RPMI8226 (cell line): ENCODE data around the gene LYPD6.
A peak's percentile ranks its signal among the peaks of the same experiment; 100 is the strongest.
"Not testable (repeated sequence)": the region's sequence is repeated elsewhere in the genome, so short reads cannot be mapped to it uniquely, and the experiment has no call there.

ENCODE experiments used
- DNase-seq: peaks from one replicate; pipeline ENCODE4 v3.0.0-alpha.2; 2015

Gene LYPD6

DNA sequence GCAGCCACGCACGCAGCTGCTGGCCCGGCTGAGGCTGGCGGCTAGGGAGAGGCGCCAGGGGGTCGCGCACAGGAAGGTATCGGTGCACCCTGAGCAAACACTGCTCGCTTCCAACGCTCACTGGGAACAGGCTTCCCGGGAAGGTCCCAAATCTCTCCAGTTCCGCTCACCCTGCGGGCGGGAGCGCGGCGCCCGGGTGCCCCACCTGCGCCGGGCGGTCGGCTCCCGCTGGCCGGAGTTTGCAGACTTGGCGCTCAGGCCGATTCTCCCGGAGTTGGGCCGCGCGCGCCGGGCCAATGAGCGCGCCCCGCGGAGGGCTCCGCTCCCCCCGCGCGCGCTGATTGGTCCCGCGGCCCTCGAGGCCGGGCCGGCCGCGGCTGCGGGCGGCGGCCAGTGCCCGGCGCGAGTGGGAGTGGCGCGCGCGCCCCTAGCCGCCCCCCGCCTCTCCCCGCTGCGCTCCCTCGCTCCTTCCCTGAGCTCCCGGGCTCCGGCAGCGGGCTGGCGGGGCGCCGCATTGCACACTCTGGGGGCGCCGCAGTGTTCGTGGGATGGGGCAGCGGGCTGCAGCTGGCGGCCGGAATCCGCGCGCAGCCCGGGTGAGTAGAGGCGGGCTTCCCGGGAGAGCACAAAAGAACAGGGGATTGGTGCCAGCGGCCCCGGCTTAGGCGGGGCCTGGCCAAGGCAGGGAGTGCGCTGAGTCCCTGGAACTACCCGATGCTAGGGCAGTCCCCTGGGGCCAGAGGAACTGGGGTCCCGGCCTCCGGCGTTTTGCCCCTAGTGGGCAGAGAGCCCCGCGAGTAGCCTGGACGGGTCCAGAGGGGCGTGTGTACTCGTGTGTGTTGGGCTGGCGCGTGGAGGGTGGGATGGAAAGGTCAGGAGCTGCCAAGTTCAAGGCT is at the start of gene LYPD6:
LYPD6 (plus strand) TSS at position 461 of the 896 bp plus-strand sequence. CDS start 107,122 bp downstream, outside the sequence.
- DNase-seq: peak; percentile 20

- no peak for DNase-seq
Observed at GRCh38 chr2:149281441-149281840, 48.9 kb upstream of the LYPD6 start.

- no peak for DNase-seq
Observed at GRCh38 chr2:149290662-149291061, 39.7 kb upstream of the LYPD6 start.

DNA sequence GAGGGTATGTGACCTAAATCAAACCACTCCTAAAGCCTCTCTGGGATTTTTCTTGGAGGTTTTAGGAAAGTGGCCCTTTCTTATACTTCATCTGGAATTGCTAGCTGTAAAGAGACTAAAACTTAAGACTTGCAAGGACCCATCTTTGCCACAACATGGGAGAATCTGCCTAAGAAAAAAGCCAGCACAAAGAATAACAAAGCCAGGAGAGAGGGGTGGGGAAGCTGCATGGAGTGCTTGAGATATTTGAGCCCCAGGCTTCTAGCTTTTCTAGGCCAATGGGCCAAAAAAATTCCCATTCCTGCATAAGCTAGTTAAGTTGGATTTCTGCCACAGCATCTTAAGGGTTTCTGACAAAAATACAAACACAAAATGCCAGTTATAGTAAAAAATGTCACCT is 38.5 kb upstream of the LYPD6 start:
- DNase-seq: no peak

DNA sequence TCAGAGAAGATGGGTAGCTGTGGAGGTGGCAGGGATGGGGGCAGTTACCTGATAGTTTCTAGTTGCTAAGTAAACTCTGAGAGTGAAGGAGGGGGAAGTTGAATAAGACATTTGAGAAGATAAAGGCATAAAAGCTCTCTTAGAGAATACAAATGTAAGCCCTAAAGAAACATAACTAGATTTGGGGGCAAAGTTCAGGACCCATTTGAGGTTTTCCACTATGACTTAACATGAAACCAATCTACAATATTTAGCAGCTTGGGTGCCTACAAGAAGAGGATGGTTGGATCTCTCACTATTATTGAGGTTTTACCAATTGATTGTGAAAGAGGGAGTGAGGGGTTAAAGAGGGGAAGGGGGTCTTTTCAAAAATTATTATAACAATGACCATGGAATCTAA is 34.4 kb upstream of the LYPD6 start:
- DNase-seq: no peak

DNA sequence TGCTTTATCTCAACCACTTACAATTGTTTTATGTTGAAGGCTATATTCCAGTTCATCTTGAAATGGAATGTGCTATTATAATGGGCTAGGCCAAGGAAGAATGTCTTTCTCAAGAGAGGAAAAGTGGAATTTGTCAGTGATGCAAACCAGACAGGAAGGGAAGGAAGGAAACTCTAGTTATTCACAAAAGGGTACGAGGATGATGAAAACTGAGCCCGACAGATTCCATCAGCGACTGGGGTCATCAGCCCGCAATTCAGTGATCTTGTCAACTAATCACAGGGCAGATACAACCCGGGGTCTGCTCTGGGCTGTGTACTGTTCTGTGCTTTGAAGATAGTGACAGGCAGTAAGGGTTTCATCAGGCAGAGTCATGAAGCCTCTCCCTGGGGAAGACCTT is 23.4 kb upstream of the LYPD6 start:
- no peak for DNase-seq

GRCh38 chr2:149310349-149310748 is 20.0 kb upstream of the LYPD6 start:
- DNase-seq: no peak

DNA sequence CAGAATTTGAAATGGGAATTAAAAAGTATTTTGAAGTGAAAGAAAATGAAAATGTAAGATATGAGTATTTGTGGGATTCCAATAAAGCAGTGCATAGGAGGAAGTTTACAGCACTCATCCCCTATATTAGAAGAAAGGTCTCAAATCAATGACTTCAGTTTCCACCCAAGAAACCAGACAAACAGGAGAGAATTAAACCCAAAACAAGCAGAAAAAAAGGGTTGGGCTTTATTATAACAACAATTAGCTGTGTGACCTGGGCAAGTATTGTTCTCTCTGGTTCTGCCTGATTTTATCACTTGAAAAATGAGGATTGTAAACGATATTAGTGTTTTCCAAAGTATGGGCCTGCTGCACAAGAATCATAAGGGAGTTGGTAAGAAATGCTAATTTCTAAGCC is 18.3 kb upstream of the LYPD6 start:
- DNase-seq: no peak

- DNase-seq: peak; percentile 29
Observed at GRCh38 chr2:149313512-149313972, 16.8 kb upstream of the LYPD6 start.

GRCh38 chr2:149314687-149315086 is 15.7 kb upstream of the LYPD6 start:
- DNase-seq: no peak

GRCh38 chr2:149315461-149315860 is 14.9 kb upstream of the LYPD6 start:
- DNase-seq: no peak

- DNase-seq: not testable (repeated sequence)
Observed at GRCh38 chr2:149318566-149318965, 11.8 kb upstream of the LYPD6 start.

DNA sequence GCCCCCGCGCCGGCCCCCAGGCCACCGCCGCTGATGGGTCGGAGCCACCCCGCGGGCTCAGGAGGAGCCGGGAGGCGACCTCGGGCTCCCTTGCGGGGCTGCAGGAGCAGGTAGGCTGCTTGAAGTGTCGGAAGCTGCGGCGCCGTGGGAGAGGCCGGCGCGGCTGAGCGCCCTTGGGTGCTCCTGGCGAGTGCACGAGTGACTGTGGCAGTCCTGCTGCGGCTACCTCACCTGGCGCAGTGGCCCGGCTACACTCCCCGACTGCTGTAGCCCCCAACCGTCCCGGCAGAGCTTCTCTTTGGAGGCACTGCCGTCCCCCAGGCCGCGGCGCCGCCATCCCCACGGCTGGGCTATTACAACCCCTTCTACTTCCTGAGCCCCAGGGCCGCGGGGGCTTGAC is 10.0 kb upstream of the LYPD6 start:
- no peak for DNase-seq

DNA sequence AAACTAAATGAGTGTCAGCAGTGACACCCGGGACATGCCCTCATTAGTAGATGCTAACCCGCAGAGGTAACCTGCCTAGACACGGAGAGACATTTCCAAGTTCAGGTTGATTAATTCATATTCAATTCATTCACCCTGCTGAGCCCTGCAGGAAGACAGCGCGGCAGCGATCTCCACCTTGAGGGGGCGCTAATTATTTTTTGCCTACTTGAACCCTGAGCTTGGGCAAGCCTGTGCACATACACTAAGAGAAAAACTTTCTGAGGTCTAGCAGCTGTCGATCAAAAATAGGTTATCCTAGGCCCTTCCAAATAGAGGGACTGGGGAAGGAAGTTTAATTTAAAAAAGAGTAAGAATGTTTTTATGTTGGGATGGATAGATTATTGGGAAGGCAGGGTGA is 1.3 kb upstream of the LYPD6 start:
- no peak for DNase-seq

DNA sequence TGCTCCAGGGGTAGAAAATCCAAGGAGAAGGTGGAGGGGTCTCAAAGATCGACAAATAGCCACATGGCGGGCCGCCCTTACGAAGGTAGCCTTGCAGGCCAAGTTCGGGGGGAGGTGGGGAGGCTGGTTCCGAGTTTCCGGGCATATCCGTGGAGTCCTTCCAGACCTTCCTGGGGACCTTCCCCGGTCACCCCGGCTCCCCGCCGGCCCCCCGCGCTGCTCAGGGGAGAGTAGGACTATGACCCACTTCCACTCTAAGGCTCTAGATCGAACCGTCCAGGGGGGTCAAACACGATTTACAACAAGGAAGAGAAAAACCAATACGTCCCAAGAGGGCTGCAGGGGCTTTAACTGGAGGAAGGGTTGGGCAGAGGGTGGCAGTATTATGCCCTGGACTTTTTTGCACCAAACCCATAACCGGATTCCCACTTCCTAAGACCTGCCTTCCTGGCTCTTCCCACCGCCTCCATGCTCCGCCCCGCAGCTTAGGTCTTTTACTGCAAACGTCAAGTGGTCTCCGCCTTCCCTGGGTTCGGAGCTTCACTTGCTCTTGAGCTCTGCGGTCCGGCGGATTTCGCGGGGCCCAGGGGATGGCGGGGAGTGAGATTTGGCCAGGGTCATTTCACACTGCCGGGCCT is 779 bp upstream of the LYPD6 start:
- DNase-seq: no peak

GRCh38 chr2:149331023-149331400 is 625 bp downstream of the LYPD6 start:
- no peak for DNase-seq

DNA sequence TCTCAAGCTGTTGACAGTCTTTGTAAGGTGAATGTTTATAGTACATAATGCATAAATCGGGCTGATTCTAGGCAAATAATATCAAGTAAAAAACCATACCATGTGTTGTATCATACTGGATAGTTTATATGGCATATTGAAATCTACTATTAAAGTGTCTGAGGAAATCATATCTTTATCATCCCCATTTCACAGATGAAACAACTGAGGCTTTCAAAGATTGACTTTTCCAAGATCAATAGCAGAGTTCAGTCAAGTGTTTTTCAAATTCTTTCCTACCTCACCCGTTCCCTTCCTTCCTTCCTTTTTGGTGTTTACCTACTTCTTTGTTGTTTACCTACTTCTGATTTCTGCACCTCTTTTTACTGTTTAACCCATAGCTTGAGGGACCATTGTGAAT is 2.0 kb downstream of the LYPD6 start:
- no peak for DNase-seq

DNA sequence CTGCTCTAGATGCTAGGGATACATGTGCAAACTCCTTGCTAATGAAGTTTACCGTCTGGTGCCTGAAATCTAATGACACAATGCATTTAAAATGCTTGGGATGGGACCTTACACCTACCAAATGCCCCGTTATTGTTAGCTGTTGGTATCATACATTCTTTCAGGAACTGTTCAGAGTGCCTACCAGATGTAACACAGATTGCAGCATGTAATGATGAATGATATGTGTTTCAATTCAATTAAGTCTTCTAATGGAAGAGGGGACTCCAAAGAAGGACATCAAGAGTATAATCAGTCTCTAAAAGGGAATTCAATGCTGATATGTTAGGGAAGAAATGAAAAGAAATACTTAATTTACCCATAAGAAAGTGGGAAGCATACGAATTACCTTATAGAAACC is 3.2 kb downstream of the LYPD6 start:
- DNase-seq: no peak

DNA sequence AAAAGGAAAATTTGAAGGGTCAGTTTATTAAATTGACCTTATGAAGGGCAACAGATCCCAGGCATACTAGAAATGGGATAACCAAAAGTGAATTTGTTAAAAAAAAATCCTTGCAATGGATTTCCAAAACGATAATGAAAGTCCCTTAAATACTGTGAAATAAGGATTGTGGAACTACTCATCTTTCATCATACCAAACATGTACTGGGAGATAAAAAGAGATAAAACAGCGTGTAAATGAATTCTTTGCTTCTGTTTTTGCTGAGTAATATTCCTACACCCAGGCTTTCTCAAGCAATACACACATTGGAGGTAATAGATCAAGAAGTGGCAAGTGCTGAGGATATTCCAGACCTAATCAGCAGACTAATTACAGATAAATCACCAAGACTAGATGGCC is 3.8 kb downstream of the LYPD6 start:
- DNase-seq: no peak

DNA sequence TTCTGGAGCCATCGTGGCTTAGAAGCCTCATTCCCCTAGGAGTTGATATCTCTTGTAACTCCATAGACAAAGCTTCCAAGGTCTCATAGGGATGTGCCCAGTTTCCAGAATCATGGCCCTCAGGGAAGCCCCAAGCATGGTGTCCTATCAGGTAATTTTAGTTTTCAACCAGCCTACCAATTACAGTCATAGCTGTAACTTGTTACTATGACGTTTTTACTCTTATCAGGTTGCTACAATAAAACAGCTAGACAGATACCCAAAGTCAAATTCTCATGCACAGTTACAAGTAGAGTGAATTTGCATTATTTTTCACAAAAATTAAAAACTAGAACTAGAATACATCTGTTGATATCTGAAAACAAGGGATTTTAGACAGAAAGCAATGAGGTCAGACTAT is 8.9 kb downstream of the LYPD6 start:
- no peak for DNase-seq

DNA sequence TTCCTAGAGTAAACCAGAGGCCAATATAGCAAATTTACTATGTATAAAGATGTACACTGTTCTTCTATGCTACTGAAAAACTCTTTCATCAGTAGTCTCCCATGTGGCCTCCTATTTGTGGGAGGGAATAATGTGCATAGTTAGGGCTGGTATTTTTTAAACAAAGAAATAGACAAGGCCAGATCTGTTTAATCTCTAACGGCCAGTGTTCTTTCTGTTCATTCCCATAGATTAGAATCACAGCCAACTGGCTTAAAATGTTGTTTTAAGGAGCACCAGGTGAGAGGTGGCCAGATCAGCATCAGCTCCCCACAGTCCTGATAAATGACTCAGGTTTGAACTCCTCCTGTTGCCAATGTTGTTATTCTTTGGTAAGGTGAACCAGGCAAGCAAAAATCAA is 12.1 kb downstream of the LYPD6 start:
- no peak for DNase-seq

- DNase-seq: no peak
Observed at GRCh38 chr2:149344105-149344504, 13.7 kb downstream of the LYPD6 start.

DNA sequence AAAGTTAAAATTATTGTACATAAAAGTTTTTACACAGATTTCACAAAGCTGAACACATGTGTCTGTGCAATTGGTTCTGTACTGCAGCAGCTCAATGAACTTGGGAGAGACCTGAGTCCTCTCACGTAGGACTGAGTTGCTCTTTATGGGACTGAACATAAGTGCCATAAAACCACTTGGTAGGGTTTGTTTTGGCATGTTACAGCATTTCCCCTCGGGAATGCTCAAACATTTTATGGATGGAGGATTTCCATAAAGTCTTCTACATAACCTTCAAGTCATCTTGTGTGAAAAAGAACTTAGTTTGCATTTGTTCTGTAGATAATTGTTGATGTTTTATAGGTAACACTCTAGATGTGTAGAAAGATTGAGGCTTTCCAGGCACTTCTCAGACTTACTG is 15.9 kb downstream of the LYPD6 start:
- no peak for DNase-seq

- DNase-seq: no peak
Observed at GRCh38 chr2:149348291-149348690, 17.9 kb downstream of the LYPD6 start.
